ENCODE results near the gene ZFAND3.
"Not testable (repeated sequence)": the region's sequence is repeated elsewhere in the genome, so short reads cannot be mapped to it uniquely, and the experiment has no call there.

The ZFAND3 gene

GRCh38 chr6:37882724-37883413 lies 63.3 kb downstream of the ZFAND3 start:
- in situ Hi-C loops (cut with MboI; ENCODE audit: low sequenced_read_pairs, unreplicated experiment) = no loop called here
- TF ChIP-seq, protein P1, sequence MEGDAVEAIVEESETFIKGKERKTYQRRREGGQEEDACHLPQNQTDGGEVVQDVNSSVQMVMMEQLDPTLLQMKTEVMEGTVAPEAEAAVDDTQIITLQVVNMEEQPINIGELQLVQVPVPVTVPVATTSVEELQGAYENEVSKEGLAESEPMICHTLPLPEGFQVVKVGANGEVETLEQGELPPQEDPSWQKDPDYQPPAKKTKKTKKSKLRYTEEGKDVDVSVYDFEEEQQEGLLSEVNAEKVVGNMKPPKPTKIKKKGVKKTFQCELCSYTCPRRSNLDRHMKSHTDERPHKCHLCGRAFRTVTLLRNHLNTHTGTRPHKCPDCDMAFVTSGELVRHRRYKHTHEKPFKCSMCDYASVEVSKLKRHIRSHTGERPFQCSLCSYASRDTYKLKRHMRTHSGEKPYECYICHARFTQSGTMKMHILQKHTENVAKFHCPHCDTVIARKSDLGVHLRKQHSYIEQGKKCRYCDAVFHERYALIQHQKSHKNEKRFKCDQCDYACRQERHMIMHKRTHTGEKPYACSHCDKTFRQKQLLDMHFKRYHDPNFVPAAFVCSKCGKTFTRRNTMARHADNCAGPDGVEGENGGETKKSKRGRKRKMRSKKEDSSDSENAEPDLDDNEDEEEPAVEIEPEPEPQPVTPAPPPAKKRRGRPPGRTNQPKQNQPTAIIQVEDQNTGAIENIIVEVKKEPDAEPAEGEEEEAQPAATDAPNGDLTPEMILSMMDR (IDR thresholded peaks at IDR 0.05; ENCODE audit: borderline replicate concordance, control extremely low read depth, extremely low read depth, insufficient read depth, missing control alignments) = no peak

GRCh38 chr6:37884548-37884947 lies 65.0 kb downstream of the ZFAND3 start:
- TF ChIP-seq, protein P1 (IDR thresholded peaks at IDR 0.05; ENCODE audit: borderline replicate concordance, control extremely low read depth, extremely low read depth, insufficient read depth, missing control alignments) = no peak
- DNase-seq (ENCODE audit: low spot score) = no peak
- in situ Hi-C loops (cut with MboI; ENCODE audit: low sequenced_read_pairs, unreplicated experiment) = no loop called here

More at GRCh38 chr6:37882724-37883413, 63.3 kb downstream of the ZFAND3 start:
- no peak for DNase-seq (ENCODE audit: low spot score)

GRCh38 chr6:37889051-37889450 lies 69.5 kb downstream of the ZFAND3 start:
- in situ Hi-C loops (cut with MboI; ENCODE audit: low sequenced_read_pairs, unreplicated experiment) = no loop called here
- TF ChIP-seq, protein P1 (IDR thresholded peaks at IDR 0.05; ENCODE audit: borderline replicate concordance, control extremely low read depth, extremely low read depth, insufficient read depth, missing control alignments) = no peak
- no peak for DNase-seq (ENCODE audit: low spot score)

- no peak for DNase-seq (ENCODE audit: low spot score)
- TF ChIP-seq, protein P1 (IDR thresholded peaks at IDR 0.05; ENCODE audit: borderline replicate concordance, control extremely low read depth, extremely low read depth, insufficient read depth, missing control alignments) = no peak
- in situ Hi-C loops (cut with MboI; ENCODE audit: low sequenced_read_pairs, unreplicated experiment) = no loop called here
Measured at GRCh38 chr6:37889486-37889885, 70.0 kb downstream of the ZFAND3 start.

- DNase-seq (ENCODE audit: low spot score) = no peak
- TF ChIP-seq, protein P1 (IDR thresholded peaks at IDR 0.05; ENCODE audit: borderline replicate concordance, control extremely low read depth, extremely low read depth, insufficient read depth, missing control alignments) = no peak
- in situ Hi-C loops (cut with MboI; ENCODE audit: low sequenced_read_pairs, unreplicated experiment) = no loop called here
Measured at GRCh38 chr6:37891072-37891471, 71.5 kb downstream of the ZFAND3 start.

DNA sequence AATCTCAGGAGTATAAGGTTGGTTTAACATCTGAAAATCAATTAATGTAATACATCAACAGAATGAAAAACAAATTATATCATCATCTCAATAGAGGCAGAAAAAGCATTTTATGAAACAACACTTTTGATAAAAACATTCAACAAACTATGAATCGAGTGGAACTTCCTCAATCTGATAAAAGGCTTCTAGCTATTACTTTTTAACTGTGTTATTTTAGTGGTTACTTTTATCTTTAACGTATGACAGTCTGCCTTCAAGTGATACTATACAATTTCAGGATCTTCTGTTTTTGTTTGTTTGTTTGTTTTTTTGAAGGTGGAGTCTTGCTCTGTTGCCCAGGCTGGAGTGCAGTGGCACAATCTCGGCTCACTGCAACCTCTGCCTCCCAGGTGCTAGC lies 73.7 kb downstream of the ZFAND3 start:
- in situ Hi-C loops (cut with MboI; ENCODE audit: low sequenced_read_pairs, unreplicated experiment) = no loop called here
- TF ChIP-seq, protein P1 (IDR thresholded peaks at IDR 0.05; ENCODE audit: borderline replicate concordance, control extremely low read depth, extremely low read depth, insufficient read depth, missing control alignments) = no peak

DNA sequence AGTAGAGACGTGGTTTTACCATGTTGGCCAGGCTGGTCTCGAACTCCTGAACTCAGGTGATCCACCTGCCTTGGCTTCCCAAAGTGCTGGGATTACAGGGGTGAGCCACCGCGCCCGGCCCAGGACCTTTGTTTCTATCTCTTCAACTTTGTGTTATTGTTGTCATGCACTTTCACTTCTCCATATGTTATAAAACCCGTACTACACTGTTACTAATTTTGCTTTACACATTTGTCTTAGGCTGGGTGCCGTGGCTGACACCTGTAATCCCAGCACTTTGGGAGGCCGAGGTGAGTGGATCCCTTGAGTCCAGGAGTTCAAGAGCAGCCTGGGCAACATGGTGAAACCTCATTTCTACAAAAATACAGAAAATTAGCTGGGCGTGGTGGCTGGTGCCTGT lies 74.2 kb downstream of the ZFAND3 start:
- DNase-seq (ENCODE audit: low spot score); in situ Hi-C loops (cut with MboI; ENCODE audit: low sequenced_read_pairs, unreplicated experiment): not testable (repeated sequence)

More for the DNA sequence above, 73.7 kb downstream of the ZFAND3 start:
- DNase-seq (ENCODE audit: low spot score) = no peak

Measured in GM13976 (cell line).